HepG2 (cell line): ENCODE data around the gene GPC2. TPM values are rescaled to one million over a fixed set of nuclear protein-coding genes. Genes with fewer than 3 reads are reported as not detected.

ENCODE experiments used
- ARHGAP35 ChIP-seq: sonication (generic); formaldehyde crosslinking; IDR thresholded peaks from 2 replicates; pipeline ENCODE4 v1.9.0; 2022; ENCODE audit warnings: mild to moderate bottlenecking, inconsistent platforms, moderate library complexity, missing genetic modification reagents, borderline replicate concordance
- KDM5B ChIP-seq: sonication (generic); formaldehyde crosslinking; IDR thresholded peaks from 2 replicates; pipeline ENCODE4 v1.4.0; 2020; ENCODE audit warnings: missing genetic modification reagents, mild to moderate bottlenecking, borderline replicate concordance
- MAFF ChIP-seq: IDR thresholded peaks from 2 replicates; pipeline ENCODE4 v1.6.1; 2011; ENCODE audit warnings: low read depth, low read length, improper control_type of control experiment
- NAIF1 ChIP-seq: sonication (generic); formaldehyde crosslinking; IDR thresholded peaks from 2 replicates; pipeline ENCODE4 v1.5.0; 2020; ENCODE audit warnings: mild to moderate bottlenecking, missing genetic modification reagents, borderline replicate concordance
- TEAD2 ChIP-seq: sonication (generic); formaldehyde crosslinking; IDR thresholded peaks from 2 replicates; pipeline ENCODE4 v1.9.0; 2021; ENCODE audit warnings: missing genetic modification reagents
- TEAD3 ChIP-seq: optimal IDR thresholded peaks from 2 replicates; pipeline ENCODE3; 2016; ENCODE audit warnings: borderline replicate concordance
- ZBTB1 ChIP-seq: sonication (generic); formaldehyde crosslinking; IDR thresholded peaks from 2 replicates; pipeline ENCODE4 v1.4.0; 2020; ENCODE audit warnings: missing genetic modification reagents, borderline replicate concordance
- ZNF225 ChIP-seq: sonication (generic); formaldehyde crosslinking; IDR thresholded peaks from 2 replicates; pipeline ENCODE4 v1.4.0; 2020; ENCODE audit warnings: mild to moderate bottlenecking, missing genetic modification reagents
- ZNF460 ChIP-seq: sonication (generic); formaldehyde crosslinking; IDR thresholded peaks from 2 replicates; pipeline ENCODE4 v1.5.1; 2020; ENCODE audit warnings: missing genetic modification reagents, mild to moderate bottlenecking, borderline replicate concordance
- ZNF556 ChIP-seq: sonication (generic); formaldehyde crosslinking; IDR thresholded peaks from 2 replicates; pipeline ENCODE4 v1.4.0; 2020; ENCODE audit warnings: mild to moderate bottlenecking, missing genetic modification reagents, borderline replicate concordance
- ZNF768 ChIP-seq: sonication (generic); formaldehyde crosslinking; IDR thresholded peaks from 2 replicates; pipeline ENCODE4 v1.4.0; 2020; ENCODE audit warnings: missing genetic modification reagents
- polyA plus RNA-seq, 8 experiments: library from polyadenylated mRNA; depleted of rRNA in 3 of 8; stranded (reverse) in 7 of 8; unstranded in 1 of 8; fragments of >200 nt; fragmentation: Illumina TruSeq in 4 of 8; extraction: Trizol in 4 of 8; gene quantifications; 2 replicates each; pipeline versions ENCODE4 v1.2.1 to v1.2.3, GENCODE V29; 2011 to 2016; ENCODE audit warnings: low read depth in 4 of 8, missing spikeins in 1 of 8, mixed read lengths in 1 of 8; ENCODE audit not compliant: insufficient read depth in 1 of 8
- total RNA-seq, 5 experiments: library from RNA; depleted of rRNA; stranded (reverse); fragments of >200 nt; fragmentation: Illumina TruSeq; extraction: Trizol; gene quantifications; 2 replicates each; pipeline ENCODE4 v1.2.3, GENCODE V29; 2016; ENCODE audit warnings: low read depth in 1 of 5
- TF ChIP-seq, protein P1 (sequence below): sonication (generic); formaldehyde crosslinking; IDR thresholded peaks from 2 replicates; pipeline ENCODE4 v1.5.0; 2020; ENCODE audit warnings: missing genetic modification reagents
- TF ChIP-seq, protein P2 (sequence below): sonication (generic); formaldehyde crosslinking; IDR thresholded peaks from 2 replicates; pipeline ENCODE4 v1.5.0; 2020; ENCODE audit warnings: missing genetic modification reagents
- TF ChIP-seq, protein P3 (sequence below): sonication (generic); formaldehyde crosslinking; IDR thresholded peaks from 2 replicates; pipeline ENCODE4 v1.4.0; 2020; ENCODE audit warnings: mild to moderate bottlenecking, missing genetic modification reagents
- TF ChIP-seq, protein P4 (sequence below): sonication (generic); formaldehyde crosslinking; IDR thresholded peaks from 2 replicates; pipeline ENCODE4 v1.4.0; 2020; ENCODE audit warnings: missing genetic modification reagents
- TF ChIP-seq, protein P5 (sequence below), 2 experiments: sonication (generic) in 1 of 2; formaldehyde crosslinking in 1 of 2; IDR thresholded peaks; 2 replicates each; pipeline versions ENCODE4 v1.4.0 to v1.6.1; 2016 to 2020; ENCODE audit warnings: borderline replicate concordance in 1 of 2, low read depth in 1 of 2, mild to moderate bottlenecking in 1 of 2, missing genetic modification reagents in 1 of 2

The GPC2 gene
- total and polyA plus RNA-seq, 2 of the 13 experiments (the other 11 are each of a cell fraction or from before 2014, with no cell fraction given), result 0.64 to 0.78 TPM

GRCh38 chr7:100126931-100127865 is 50.0 kb downstream of the GPC2 start, which contains the start of gene MBLAC1 (continued):
- TF ChIP-seq, protein P1, sequence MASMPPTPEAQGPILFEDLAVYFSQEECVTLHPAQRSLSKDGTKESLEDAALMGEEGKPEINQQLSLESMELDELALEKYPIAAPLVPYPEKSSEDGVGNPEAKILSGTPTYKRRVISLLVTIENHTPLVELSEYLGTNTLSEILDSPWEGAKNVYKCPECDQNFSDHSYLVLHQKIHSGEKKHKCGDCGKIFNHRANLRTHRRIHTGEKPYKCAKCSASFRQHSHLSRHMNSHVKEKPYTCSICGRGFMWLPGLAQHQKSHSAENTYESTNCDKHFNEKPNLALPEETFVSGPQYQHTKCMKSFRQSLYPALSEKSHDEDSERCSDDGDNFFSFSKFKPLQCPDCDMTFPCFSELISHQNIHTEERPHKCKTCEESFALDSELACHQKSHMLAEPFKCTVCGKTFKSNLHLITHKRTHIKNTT (CRISPR knock-in tag), result no peak; the same call in 1 of the 2 replicates
- TF ChIP-seq, protein P2, sequence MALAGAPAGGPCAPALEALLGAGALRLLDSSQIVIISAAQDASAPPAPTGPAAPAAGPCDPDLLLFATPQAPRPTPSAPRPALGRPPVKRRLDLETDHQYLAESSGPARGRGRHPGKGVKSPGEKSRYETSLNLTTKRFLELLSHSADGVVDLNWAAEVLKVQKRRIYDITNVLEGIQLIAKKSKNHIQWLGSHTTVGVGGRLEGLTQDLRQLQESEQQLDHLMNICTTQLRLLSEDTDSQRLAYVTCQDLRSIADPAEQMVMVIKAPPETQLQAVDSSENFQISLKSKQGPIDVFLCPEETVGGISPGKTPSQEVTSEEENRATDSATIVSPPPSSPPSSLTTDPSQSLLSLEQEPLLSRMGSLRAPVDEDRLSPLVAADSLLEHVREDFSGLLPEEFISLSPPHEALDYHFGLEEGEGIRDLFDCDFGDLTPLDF (CRISPR knock-in tag), result peak; percentile 52; the same call in 1 of the 2 replicates
- TF ChIP-seq, protein P3, sequence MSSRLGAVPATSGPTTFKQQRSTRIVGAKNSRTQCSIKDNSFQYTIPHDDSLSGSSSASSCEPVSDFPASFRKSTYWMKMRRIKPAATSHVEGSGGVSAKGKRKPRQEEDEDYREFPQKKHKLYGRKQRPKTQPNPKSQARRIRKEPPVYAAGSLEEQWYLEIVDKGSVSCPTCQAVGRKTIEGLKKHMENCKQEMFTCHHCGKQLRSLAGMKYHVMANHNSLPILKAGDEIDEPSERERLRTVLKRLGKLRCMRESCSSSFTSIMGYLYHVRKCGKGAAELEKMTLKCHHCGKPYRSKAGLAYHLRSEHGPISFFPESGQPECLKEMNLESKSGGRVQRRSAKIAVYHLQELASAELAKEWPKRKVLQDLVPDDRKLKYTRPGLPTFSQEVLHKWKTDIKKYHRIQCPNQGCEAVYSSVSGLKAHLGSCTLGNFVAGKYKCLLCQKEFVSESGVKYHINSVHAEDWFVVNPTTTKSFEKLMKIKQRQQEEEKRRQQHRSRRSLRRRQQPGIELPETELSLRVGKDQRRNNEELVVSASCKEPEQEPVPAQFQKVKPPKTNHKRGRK, result no peak
- TF ChIP-seq ZNF768 (no peak), TEAD2 (CRISPR knock-in tag) (0 out of 2 replicates have a peak, but pooled peaks have one; percentile 9), MAFF (no peak), NAIF1 (CRISPR knock-in tag) (no peak), ZBTB1 (CRISPR knock-in tag) (no peak), ZNF460 (peak; percentile 50; the same call in 1 of the 2 replicates), ZNF225 (CRISPR knock-in tag) (peak; percentile 86; the same call in 1 of the 2 replicates), KDM5B (CRISPR knock-in tag) (peak; percentile 59; the same call in 1 of the 2 replicates), ZNF556 (no peak), TEAD3 (CRISPR knock-in tag) (peak; percentile 29), ARHGAP35 (CRISPR knock-in tag) (peak; percentile 12)
- TF ChIP-seq, protein P4, sequence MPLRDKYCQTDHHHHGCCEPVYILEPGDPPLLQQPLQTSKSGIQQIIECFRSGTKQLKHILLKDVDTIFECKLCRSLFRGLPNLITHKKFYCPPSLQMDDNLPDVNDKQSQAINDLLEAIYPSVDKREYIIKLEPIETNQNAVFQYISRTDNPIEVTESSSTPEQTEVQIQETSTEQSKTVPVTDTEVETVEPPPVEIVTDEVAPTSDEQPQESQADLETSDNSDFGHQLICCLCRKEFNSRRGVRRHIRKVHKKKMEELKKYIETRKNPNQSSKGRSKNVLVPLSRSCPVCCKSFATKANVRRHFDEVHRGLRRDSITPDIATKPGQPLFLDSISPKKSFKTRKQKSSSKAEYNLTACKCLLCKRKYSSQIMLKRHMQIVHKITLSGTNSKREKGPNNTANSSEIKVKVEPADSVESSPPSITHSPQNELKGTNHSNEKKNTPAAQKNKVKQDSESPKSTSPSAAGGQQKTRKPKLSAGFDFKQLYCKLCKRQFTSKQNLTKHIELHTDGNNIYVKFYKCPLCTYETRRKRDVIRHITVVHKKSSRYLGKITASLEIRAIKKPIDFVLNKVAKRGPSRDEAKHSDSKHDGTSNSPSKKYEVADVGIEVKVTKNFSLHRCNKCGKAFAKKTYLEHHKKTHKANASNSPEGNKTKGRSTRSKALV (CRISPR knock-in tag), result no peak
- TF ChIP-seq, protein P5, sequence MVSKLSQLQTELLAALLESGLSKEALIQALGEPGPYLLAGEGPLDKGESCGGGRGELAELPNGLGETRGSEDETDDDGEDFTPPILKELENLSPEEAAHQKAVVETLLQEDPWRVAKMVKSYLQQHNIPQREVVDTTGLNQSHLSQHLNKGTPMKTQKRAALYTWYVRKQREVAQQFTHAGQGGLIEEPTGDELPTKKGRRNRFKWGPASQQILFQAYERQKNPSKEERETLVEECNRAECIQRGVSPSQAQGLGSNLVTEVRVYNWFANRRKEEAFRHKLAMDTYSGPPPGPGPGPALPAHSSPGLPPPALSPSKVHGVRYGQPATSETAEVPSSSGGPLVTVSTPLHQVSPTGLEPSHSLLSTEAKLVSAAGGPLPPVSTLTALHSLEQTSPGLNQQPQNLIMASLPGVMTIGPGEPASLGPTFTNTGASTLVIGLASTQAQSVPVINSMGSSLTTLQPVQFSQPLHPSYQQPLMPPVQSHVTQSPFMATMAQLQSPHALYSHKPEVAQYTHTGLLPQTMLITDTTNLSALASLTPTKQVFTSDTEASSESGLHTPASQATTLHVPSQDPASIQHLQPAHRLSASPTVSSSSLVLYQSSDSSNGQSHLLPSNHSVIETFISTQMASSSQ (IDR thresholded peaks at IDR 0.05; ENCODE audit: low read depth), result no peak
- TF ChIP-seq, protein P5 (CRISPR knock-in tag; IDR thresholded peaks at IDR 0.05; ENCODE audit: borderline replicate concordance), result no peak; the same call in 1 of the 2 replicates
